BE2C (cell line): ENCODE results near the gene ADGRD2. TPM values are rescaled to one million over a fixed set of nuclear protein-coding genes. Genes with fewer than 3 reads are reported as not detected.

ENCODE experiments used
- DNase-seq: peaks from one replicate; pipeline ENCODE4 v3.0.0-alpha.2; 2020
- H3K27me3 ChIP-seq: fragments of 250-450 bp; sonication (Bioruptor Pico); 2 replicates; pipeline ENCODE4 v1.5.1; 2020; ENCODE audit warnings: mild to moderate bottlenecking
- H3K36me3 ChIP-seq: fragments of 250-450 bp; sonication (Bioruptor Pico); 2 replicates; pipeline ENCODE4 v1.5.1; 2020; ENCODE audit warnings: mild to moderate bottlenecking
- H3K4me1 ChIP-seq: fragments of 250-450 bp; sonication (Bioruptor Pico); 2 replicates; pipeline ENCODE4 v1.5.1; 2020
- H3K4me3 ChIP-seq: 2 replicates; pipeline ENCODE4 v1.5.1; 2011; ENCODE audit warnings: low read depth, low read length
- H3K9me3 ChIP-seq: fragments of 250-450 bp; sonication (Bioruptor Pico); 2 replicates; pipeline ENCODE4 v1.5.1; 2020
- CTCF ChIP-seq: IDR thresholded peaks from 2 replicates; pipeline ENCODE4 v1.5.1; 2012; ENCODE audit warnings: mild to moderate bottlenecking, low read depth, low read length
- polyA plus RNA-seq: library from polyadenylated mRNA; unstranded; fragments of >200 nt; gene quantifications from one replicate; pipeline ENCODE4 v1.2.1, GENCODE V29; 2012; ENCODE audit warnings: low read depth, missing spikeins; ENCODE audit not compliant: insufficient read length, insufficient read depth

ADGRD2 gene
- 0.25 TPM for polyA plus RNA-seq

GRCh38 chr9:124450241-124450924 lies at the start of gene ADGRD2:
Gene ADGRD2 (plus strand): TSS chr9:124450451. CDS start chr9:124451667, 1,216 bp downstream.
- peak within 1 kb of the TSS; percentile 50 for H3K4me3 ChIP-seq
- peaks cover 8% of the 10 kb centered on the region for H3K27me3 ChIP-seq

GRCh38 chr9:124403246-124403645 lies 47.0 kb upstream of the ADGRD2 start:
- no peak for TF ChIP-seq CTCF
- Histone ChIP-seq H3K4me1 (no peaks in the 10 kb centered on the region), H3K9me3 (no peaks in the 10 kb centered on the region), H3K4me3 (no peak overlapping the region), H3K36me3 (peaks cover 60% of the 10 kb centered on the region), H3K27me3 (no peaks in the 10 kb centered on the region)
- DNase-seq, result no peak

More at GRCh38 chr9:124450241-124450924, at the start of gene ADGRD2:
- no peaks in the 10 kb centered on the region for H3K4me1 ChIP-seq
- H3K9me3 ChIP-seq, result no peaks in the 10 kb centered on the region; the same call in 1 of the 2 replicates
- DNase-seq, result peak; percentile 77
- TF ChIP-seq CTCF, result no peak
- H3K36me3 ChIP-seq, result no peaks in the 10 kb centered on the region

GRCh38 chr9:124409410-124409809 lies 40.8 kb upstream of the ADGRD2 start:
- DNase-seq, result no peak
- Histone ChIP-seq H3K4me3 (no peak overlapping the region), H3K36me3 (peaks cover 85% of the 10 kb centered on the region), H3K9me3 (no peaks in the 10 kb centered on the region), H3K4me1 (no peaks in the 10 kb centered on the region), H3K27me3 (no peaks in the 10 kb centered on the region)
- TF ChIP-seq CTCF, result no peak

GRCh38 chr9:124410321-124410913 lies 39.8 kb upstream of the ADGRD2 start:
- 0 out of 2 replicates have a peak, but pooled peaks have one; percentile 19 for TF ChIP-seq CTCF
- no peaks in the 10 kb centered on the region for H3K4me1 ChIP-seq
- H3K36me3 ChIP-seq, result peaks cover 77% of the 10 kb centered on the region
- no peaks in the 10 kb centered on the region for H3K9me3 ChIP-seq
- H3K4me3 ChIP-seq, result no peak overlapping the region
- DNase-seq, result no peak
- H3K27me3 ChIP-seq, result no peaks in the 10 kb centered on the region

- no peak for DNase-seq
- no peaks in the 10 kb centered on the region for H3K27me3 ChIP-seq
- H3K36me3 ChIP-seq, result peaks cover 71% of the 10 kb centered on the region
- H3K9me3 ChIP-seq, result no peaks in the 10 kb centered on the region; the same call in 1 of the 2 replicates
- H3K4me3 ChIP-seq, result no peak overlapping the region
- TF ChIP-seq CTCF, result no peak
- H3K4me1 ChIP-seq, result no peaks in the 10 kb centered on the region
Measured at GRCh38 chr9:124411514-124412227, 38.6 kb upstream of the ADGRD2 start.

- no peak for DNase-seq
- Histone ChIP-seq H3K9me3 (no peaks in the 10 kb centered on the region; the same call in 1 of the 2 replicates), H3K4me1 (no peaks in the 10 kb centered on the region), H3K36me3 (peaks cover 66% of the 10 kb centered on the region), H3K27me3 (no peaks in the 10 kb centered on the region), H3K4me3 (no peak overlapping the region)
- no peak for TF ChIP-seq CTCF
Measured at GRCh38 chr9:124412228-124412575, 38.0 kb upstream of the ADGRD2 start.
